Transverse colon (tissue), 4 donors: ENCODE data around the gene SLC6A9. TPM values are rescaled to one million over a fixed set of nuclear protein-coding genes. Genes with fewer than 3 reads are reported as not detected.

ENCODE experiments used
- DNase-seq: peaks from one replicate; pipeline ENCODE4 v3.0.0-alpha.2; 2019
- H3K27ac ChIP-seq, 4 donors: fragments of 200-600 bp; sonication (generic); 2 replicates each; pipeline ENCODE4 v1.5.1; 2016 to 2018; ENCODE audit warnings: inconsistent platforms in 4 of 4
- H3K27me3 ChIP-seq: fragments of 200-600 bp; sonication (generic); 2 replicates; pipeline ENCODE4 v1.5.1; 2017; ENCODE audit warnings: inconsistent platforms
- H3K36me3 ChIP-seq, 4 donors: fragments of 200-600 bp; sonication (generic); 2 replicates each; pipeline ENCODE4 v1.5.1; 2017 to 2019; ENCODE audit warnings: inconsistent platforms in 4 of 4
- H3K4me1 ChIP-seq, 4 donors: fragments of 200-600 bp; sonication (generic); 2 replicates each; pipeline ENCODE4 v1.5.1; 2017 to 2020; ENCODE audit warnings: inconsistent platforms in 4 of 4
- H3K4me3 ChIP-seq, 4 donors: fragments of 200-600 bp; sonication (generic); 1 replicate in 1 of 4; 2 replicates in 3 of 4; pipeline versions ENCODE4 v1.5.1 to v1.6.1; 2017 to 2019; ENCODE audit warnings: inconsistent platforms in 4 of 4
- H3K9me3 ChIP-seq, 2 donors: fragments of 200-600 bp; sonication (generic); 2 replicates each; pipeline ENCODE4 v1.5.1; 2017 to 2019; ENCODE audit warnings: inconsistent platforms in 2 of 2
- CTCF ChIP-seq, 5 experiments: fragments of 200-600 bp in 3 of 5; fragments of 450-650 bp in 2 of 5; sonication (generic) in 3 of 5; IDR thresholded peaks; 1 replicate in 2 of 5; 2 replicates in 3 of 5; pipeline ENCODE4 v1.5.1; 2016 to 2017; ENCODE audit warnings: antibody characterized with exemption in 5 of 5, inconsistent platforms in 3 of 5, mild to moderate bottlenecking in 2 of 5, moderate library complexity in 1 of 5
- EP300 ChIP-seq: sonication (generic); formaldehyde crosslinking; IDR thresholded peaks from one replicate; pipeline ENCODE4 v1.6.1; 2017; ENCODE audit warnings: antibody characterized with exemption, low read depth
- POLR2A ChIP-seq: fragments of 450-650 bp; IDR thresholded peaks from one replicate; pipeline ENCODE4 v1.6.1; 2016; ENCODE audit warnings: antibody characterized with exemption, mild to moderate bottlenecking, moderate library complexity
- POLR2AphosphoS5 ChIP-seq, 3 donors: sonication (generic); formaldehyde crosslinking; IDR thresholded peaks; one replicate each; pipeline ENCODE4 v1.6.1; 2016; ENCODE audit warnings: antibody characterized with exemption in 3 of 3
- WGBS, 2 donors: methylation state at CpG; one replicate each; pipeline ENCODE4 v1.1.5; 2018; ENCODE audit warnings: low coverage in 1 of 2; 5-methylcytosine and 5-hydroxymethylcytosine counted together
- in situ Hi-C, 4 donors: fragments of 200-750 bp; cut with MboI; loops; one replicate each; pipeline versions ENCODE4 v1.15.0 to v1.15.1; 2017; ENCODE audit warnings: low sequenced_read_pairs in 3 of 4, low pct_ligation_motif_present in 1 of 4, low pct_unique_long_range_greater_than_20kb in 1 of 4
- intact Hi-C: fragments of 100-400 bp; cut with DNase I; formaldehyde crosslinking; loops from one replicate; pipeline ENCODE4 v1.15.1; 2023; ENCODE audit warnings: low total_unique reads
- total RNA-seq, 4 donors: library from RNA; depleted of rRNA; stranded (reverse); fragments of >200 nt; gene quantifications; one replicate each; pipeline ENCODE4 v1.1.0, GENCODE V29; 2016

SLC6A9 gene
- total RNA-seq, 4 donors from 2014 or later, result 22.4 to 31.8 (median 29.5) TPM

GRCh38 chr1:44048532-44049215 is 17.4 kb upstream of the SLC6A9 start:
- peaks cover 0 to 8% (median 5%) of the 10 kb centered on the region in 4 donors for H3K4me1 ChIP-seq
- H3K27ac ChIP-seq, result peak overlapping the region in 3 of 4 donors; percentile 7 to 44 (median 19)
- no peaks in the 10 kb centered on the region for H3K9me3 ChIP-seq
- no peak overlapping the region for H3K4me3 ChIP-seq
- no peaks in the 10 kb centered on the region for H3K27me3 ChIP-seq
- no peaks in the 10 kb centered on the region for H3K36me3 ChIP-seq
- no peak for DNase-seq
- intact Hi-C loops (loop anchor here (5.0 to 10.0 kb wide), 2 partner anchors 41 to 524 kb away; no protein-coding TSS in a partner anchor), in situ Hi-C loops (loop anchor here in 2 of 4 donors (10.0 to 25.0 kb wide), 2 partner anchors 54 to 286 kb away; partner anchors contain the start of gene CCDC24 (in 1 of the 2))
- TF ChIP-seq POLR2A (no peak), EP300 (no peak), POLR2AphosphoS5 (IDR thresholded peaks at IDR 0.05) (no peak), CTCF (IDR thresholded peaks at IDR 0.05) (no peak)
- 30 to 66% methylated on average over 2 to 3 of the region's 3 CpGs for WGBS, 2 donors

- Histone ChIP-seq H3K4me3 (no peak overlapping the region), H3K27ac (peak overlapping the region in 1 of 4 donors; percentile 7), H3K27me3 (no peaks in the 10 kb centered on the region), H3K4me1 (peaks cover 0 to 8% (median 5%) of the 10 kb centered on the region in 4 donors), H3K36me3 (no peaks in the 10 kb centered on the region), H3K9me3 (no peaks in the 10 kb centered on the region)
- in situ Hi-C loops, result loop anchor here in 2 of 4 donors (10.0 to 25.0 kb wide), 2 partner anchors 52 to 285 kb away; partner anchors contain the start of gene CCDC24 (in 1 of the 2)
- intact Hi-C loops, result loop anchor here (5.0 to 10.0 kb wide), 2 partner anchors 40 to 522 kb away; no protein-coding TSS in a partner anchor
- 86% methylated on average over 1 of the region's 1 CpG; no CpG with 5 or more reads in 1 of the 2 donors for WGBS, 2 donors
- TF ChIP-seq CTCF (IDR thresholded peaks at IDR 0.05), result no peak
- TF ChIP-seq POLR2A, result no peak
- no peak for TF ChIP-seq EP300
- TF ChIP-seq POLR2AphosphoS5 (IDR thresholded peaks at IDR 0.05), result no peak
- DNase-seq, result no peak
Measured at GRCh38 chr1:44047131-44047530, 15.9 kb upstream of the SLC6A9 start.

- Histone ChIP-seq H3K27me3 (no peaks in the 10 kb centered on the region), H3K27ac (no peak overlapping the region), H3K36me3 (no peaks in the 10 kb centered on the region), H3K4me3 (no peak overlapping the region), H3K4me1 (peaks cover 0 to 8% (median 5%) of the 10 kb centered on the region in 4 donors), H3K9me3 (no peaks in the 10 kb centered on the region)
- in situ Hi-C loops (loop anchor here in 2 of 4 donors (10.0 to 25.0 kb wide), 2 partner anchors 50 to 283 kb away; partner anchors contain the start of gene CCDC24 (in 1 of the 2)), intact Hi-C loops (loop anchor here (5.0 to 10.0 kb wide), 2 partner anchors 38 to 520 kb away; no protein-coding TSS in a partner anchor)
- 75 to 76% methylated on average over 7 to 9 of the region's 9 CpGs for WGBS, 2 donors
- DNase-seq, result no peak
- TF ChIP-seq POLR2A, result no peak
- TF ChIP-seq CTCF (IDR thresholded peaks at IDR 0.05), result no peak
- TF ChIP-seq EP300, result no peak
- no peak for TF ChIP-seq POLR2AphosphoS5 (IDR thresholded peaks at IDR 0.05)
Measured at GRCh38 chr1:44045064-44045463, 13.8 kb upstream of the SLC6A9 start.

GRCh38 chr1:44044071-44044801 is 13.0 kb upstream of the SLC6A9 start:
- in situ Hi-C loops, result loop anchor here in 3 of 4 donors (5.0 to 25.0 kb wide), 3 partner anchors 37 to 282 kb away; partner anchors contain the start of gene CCDC24 (in 1 of the 3)
- 85 to 100% methylated on average over 1 to 7 of the region's 7 CpGs for WGBS, 2 donors
- H3K4me3 ChIP-seq, result no peak overlapping the region
- no peaks in the 10 kb centered on the region for H3K9me3 ChIP-seq
- H3K27ac ChIP-seq, result no peak overlapping the region
- H3K36me3 ChIP-seq, result no peaks in the 10 kb centered on the region
- no peaks in the 10 kb centered on the region for H3K27me3 ChIP-seq
- TF ChIP-seq EP300, result no peak
- DNase-seq, result no peak
- intact Hi-C loops, result loop anchor here (10.0 kb wide), 1 partner anchor 519 kb away; no protein-coding TSS in a partner anchor
- H3K4me1 ChIP-seq, result peaks cover 0 to 8% (median 5%) of the 10 kb centered on the region in 4 donors
